Prostate gland (tissue), 2 donors: ENCODE data around the gene PTPN2.

Source experiments
- POLR2A ChIP-seq: fragments of 450-650 bp; IDR thresholded peaks from one replicate; pipeline ENCODE4 v1.6.1; 2016; ENCODE audit warnings: antibody characterized with exemption, mild to moderate bottlenecking
- TF ChIP-seq, protein P1 (sequence below), 4 experiments: fragments of 200-600 bp in 2 of 4; fragments of 450-650 bp in 2 of 4; sonication (generic) in 2 of 4; IDR thresholded peaks; 1 replicate in 3 of 4; 2 replicates in 1 of 4; pipeline ENCODE4 v1.5.1; 2016 to 2019; ENCODE audit warnings: antibody characterized with exemption in 4 of 4, mild to moderate bottlenecking in 2 of 4, moderate library complexity in 2 of 4

DNA sequence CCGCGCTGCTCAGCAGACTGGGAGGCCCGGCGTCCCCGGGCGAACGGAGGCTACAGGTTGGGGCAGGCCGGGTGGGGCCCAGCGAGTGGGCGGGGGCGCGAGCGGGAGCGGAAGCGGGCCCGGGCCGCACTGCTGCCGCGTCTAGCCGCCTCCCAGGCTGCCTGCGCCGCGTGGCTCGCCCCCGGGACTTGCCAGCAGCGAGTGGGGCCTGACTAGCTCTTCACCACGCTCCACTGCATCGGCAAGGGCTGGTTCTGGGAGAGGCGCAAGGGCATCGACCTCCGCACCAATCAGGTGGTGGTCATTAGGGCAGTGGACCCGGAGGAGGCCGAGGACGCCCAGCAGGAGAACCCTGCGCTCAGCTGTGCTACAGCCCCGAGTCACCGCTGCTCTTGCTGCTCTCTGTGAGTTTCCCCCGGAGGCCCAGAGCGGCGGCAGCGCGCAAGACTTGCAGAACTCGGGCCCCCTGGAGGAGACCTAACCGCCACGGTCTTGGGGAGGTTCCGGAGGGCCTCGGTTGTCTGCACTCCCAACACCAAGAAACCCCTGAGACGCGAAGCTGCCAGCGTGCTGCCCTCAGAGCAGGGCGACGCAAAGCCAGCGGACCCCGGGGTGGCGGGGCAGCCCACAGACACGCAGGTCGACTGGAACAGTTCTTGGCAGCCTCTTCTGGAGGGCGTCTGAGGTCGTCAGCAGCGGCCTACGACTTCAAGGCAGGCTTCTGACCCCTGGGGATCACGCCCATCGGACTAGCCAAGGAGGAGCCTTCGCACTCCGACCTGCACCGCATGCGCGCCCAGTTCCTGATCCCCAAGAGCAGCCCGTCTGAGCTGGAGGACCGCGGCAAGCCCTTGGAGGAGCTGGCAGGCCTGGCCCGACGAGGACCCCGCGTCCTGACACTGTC is 27.2 kb upstream of the PTPN2 start:
- TF ChIP-seq, protein P1, sequence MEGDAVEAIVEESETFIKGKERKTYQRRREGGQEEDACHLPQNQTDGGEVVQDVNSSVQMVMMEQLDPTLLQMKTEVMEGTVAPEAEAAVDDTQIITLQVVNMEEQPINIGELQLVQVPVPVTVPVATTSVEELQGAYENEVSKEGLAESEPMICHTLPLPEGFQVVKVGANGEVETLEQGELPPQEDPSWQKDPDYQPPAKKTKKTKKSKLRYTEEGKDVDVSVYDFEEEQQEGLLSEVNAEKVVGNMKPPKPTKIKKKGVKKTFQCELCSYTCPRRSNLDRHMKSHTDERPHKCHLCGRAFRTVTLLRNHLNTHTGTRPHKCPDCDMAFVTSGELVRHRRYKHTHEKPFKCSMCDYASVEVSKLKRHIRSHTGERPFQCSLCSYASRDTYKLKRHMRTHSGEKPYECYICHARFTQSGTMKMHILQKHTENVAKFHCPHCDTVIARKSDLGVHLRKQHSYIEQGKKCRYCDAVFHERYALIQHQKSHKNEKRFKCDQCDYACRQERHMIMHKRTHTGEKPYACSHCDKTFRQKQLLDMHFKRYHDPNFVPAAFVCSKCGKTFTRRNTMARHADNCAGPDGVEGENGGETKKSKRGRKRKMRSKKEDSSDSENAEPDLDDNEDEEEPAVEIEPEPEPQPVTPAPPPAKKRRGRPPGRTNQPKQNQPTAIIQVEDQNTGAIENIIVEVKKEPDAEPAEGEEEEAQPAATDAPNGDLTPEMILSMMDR (IDR thresholded peaks at IDR 0.05) = no peak
- no peak for TF ChIP-seq POLR2A
